OCI-LY3 (cell line): Measurements from ENCODE around the gene ANO4.

ENCODE experiments used
- H2AFZ ChIP-seq: fragments of 200-600, 300-600 bp; shearing (Covaris generic); 2 replicates; pipeline ENCODE4 v1.6.0; 2014; ENCODE audit warnings: antibody characterized with exemption, low read depth, low read length
- H3K27ac ChIP-seq: fragments of 200-600, 300-600 bp; sonication (generic); 2 replicates; pipeline ENCODE4 v1.5.1; 2014; ENCODE audit warnings: mild to moderate bottlenecking, low read length, moderate library complexity, mixed read lengths
- H3K27me3 ChIP-seq: fragments of 200-600, 300-600 bp; sonication (generic); 2 replicates; pipeline ENCODE4 v1.6.1; 2014; ENCODE audit warnings: low read depth, low read length, mixed read lengths
- H3K36me3 ChIP-seq: fragments of 200-600, 300-600 bp; sonication (generic); replicated peaks from 2 replicates; pipeline ENCODE3; 2014; ENCODE audit warnings: low read depth, low read length, mixed read lengths
- H3K4me1 ChIP-seq: fragments of 300-600, 200-600 bp; sonication (generic); 2 replicates; pipeline ENCODE4 v1.6.1; 2014; ENCODE audit warnings: low read length, mixed read lengths
- H3K4me2 ChIP-seq: fragments of 200-600, 300-600 bp; sonication (generic); 2 replicates; pipeline ENCODE4 v1.6.1; 2014; ENCODE audit warnings: low read length, mixed read lengths
- H3K4me3 ChIP-seq: fragments of 300-600, 200-600 bp; sonication (generic); 2 replicates; pipeline ENCODE4 v1.5.1; 2014; ENCODE audit warnings: antibody characterized with exemption, mild to moderate bottlenecking, low read length, moderate library complexity
- H3K79me2 ChIP-seq: fragments of 300-600, 200-600 bp; shearing (Covaris generic); 2 replicates; pipeline ENCODE4 v1.6.1; 2014; ENCODE audit warnings: mild to moderate bottlenecking, low read length, mixed read lengths
- H3K9ac ChIP-seq: fragments of 300-600, 200-600 bp; shearing (Covaris generic); 2 replicates; pipeline ENCODE4 v1.6.0; 2014; ENCODE audit warnings: mild to moderate bottlenecking, low read length, moderate library complexity
- H3K9me3 ChIP-seq: fragments of 200-600, 300-600 bp; shearing (Covaris generic); 2 replicates; pipeline ENCODE4 v1.6.1; 2014; ENCODE audit warnings: low read length, mixed read lengths; ENCODE audit not compliant: insufficient read depth
- H4K20me1 ChIP-seq: fragments of 200-600, 300-600 bp; sonication (generic); 2 replicates; pipeline ENCODE4 v1.6.1; 2016; ENCODE audit warnings: low read length, mixed read lengths; ENCODE audit not compliant: insufficient read depth
- EZH2phosphoT487 ChIP-seq: fragments of 200-600 bp; shearing (Covaris generic); IDR thresholded peaks from 2 replicates; pipeline ENCODE4 v1.6.1; 2018; ENCODE audit warnings: antibody characterized with exemption, mixed run types, low read depth
- TF ChIP-seq, protein P1 (sequence below): fragments of 200-600, 300-600 bp; sonication (generic); IDR thresholded peaks from 2 replicates; pipeline ENCODE4 v1.5.1; 2014; ENCODE audit warnings: antibody characterized with exemption, low read length, low read depth

ANO4 gene

DNA sequence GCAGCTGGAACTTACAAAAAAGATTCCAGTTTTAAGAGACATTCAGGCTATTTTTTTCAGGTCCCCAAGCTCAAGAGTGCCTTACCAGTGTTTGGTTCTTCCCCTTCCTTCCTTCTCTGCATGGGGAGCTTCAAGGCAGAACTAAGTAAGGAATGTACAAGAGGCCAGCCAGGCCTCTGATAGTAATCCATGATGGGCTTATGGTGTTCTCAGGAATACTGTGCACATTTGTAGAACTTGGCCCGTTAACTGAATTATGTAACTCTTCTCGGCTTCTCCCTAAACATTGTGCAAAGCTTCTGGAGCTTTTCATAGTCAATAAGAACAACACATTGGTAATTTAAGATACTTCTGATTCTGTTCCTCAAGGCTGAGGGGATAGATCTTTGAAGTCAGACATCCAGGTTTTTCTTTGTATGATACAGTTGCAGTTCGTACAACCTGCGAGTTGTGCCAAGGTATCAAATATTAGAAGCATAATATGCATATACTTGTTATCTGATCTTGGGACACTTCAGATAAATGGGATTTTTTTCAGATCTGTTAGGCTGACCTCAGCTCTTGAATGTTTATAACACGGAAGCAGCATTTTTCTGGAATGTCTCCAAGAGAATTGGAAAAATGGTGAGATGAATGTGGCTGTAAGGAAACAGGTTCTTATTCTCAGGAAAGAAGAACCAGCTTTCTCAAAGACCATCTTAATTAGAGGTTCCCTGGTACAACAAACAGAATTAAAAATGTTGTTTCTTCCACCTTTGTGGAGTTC lies 148.6 kb downstream of the ANO4 start:
- Histone ChIP-seq H3K9ac (no peak overlapping the region), H3K79me2 (no peaks in the 10 kb centered on the region), H4K20me1 (no peaks in the 10 kb centered on the region), H3K4me3 (no peak overlapping the region), H2AFZ (no peak overlapping the region), H3K36me3 (no peaks in the 10 kb centered on the region), H3K4me2 (no peak overlapping the region), H3K4me1 (no peaks in the 10 kb centered on the region), H3K27me3 (peaks cover 31% of the 10 kb centered on the region), H3K27ac (no peak overlapping the region), H3K9me3 (no peaks in the 10 kb centered on the region)
- TF ChIP-seq, protein P1, sequence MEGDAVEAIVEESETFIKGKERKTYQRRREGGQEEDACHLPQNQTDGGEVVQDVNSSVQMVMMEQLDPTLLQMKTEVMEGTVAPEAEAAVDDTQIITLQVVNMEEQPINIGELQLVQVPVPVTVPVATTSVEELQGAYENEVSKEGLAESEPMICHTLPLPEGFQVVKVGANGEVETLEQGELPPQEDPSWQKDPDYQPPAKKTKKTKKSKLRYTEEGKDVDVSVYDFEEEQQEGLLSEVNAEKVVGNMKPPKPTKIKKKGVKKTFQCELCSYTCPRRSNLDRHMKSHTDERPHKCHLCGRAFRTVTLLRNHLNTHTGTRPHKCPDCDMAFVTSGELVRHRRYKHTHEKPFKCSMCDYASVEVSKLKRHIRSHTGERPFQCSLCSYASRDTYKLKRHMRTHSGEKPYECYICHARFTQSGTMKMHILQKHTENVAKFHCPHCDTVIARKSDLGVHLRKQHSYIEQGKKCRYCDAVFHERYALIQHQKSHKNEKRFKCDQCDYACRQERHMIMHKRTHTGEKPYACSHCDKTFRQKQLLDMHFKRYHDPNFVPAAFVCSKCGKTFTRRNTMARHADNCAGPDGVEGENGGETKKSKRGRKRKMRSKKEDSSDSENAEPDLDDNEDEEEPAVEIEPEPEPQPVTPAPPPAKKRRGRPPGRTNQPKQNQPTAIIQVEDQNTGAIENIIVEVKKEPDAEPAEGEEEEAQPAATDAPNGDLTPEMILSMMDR = no peak
- no peak for TF ChIP-seq EZH2phosphoT487

DNA sequence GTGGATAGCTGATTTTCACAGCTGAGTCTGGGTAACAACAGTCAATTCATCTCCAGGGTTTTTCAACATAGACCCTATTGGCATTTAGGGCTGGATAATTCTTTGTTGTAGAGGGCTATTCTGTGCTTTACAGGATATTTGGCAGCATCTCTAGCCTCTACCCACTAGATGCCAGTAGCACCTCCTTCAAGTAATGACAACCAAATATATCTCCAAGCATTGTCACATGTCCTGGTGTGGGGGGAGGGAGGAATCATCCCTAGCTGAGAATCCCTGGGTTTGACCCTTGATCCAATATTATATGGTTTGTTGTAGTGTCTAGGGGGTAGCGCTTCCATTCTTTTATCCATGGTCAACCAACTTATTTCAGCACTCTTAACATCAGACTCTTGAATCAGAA lies 157.2 kb downstream of the ANO4 start:
- no peaks in the 10 kb centered on the region for H3K9me3 ChIP-seq
- peaks cover 8% of the 10 kb centered on the region for H3K4me1 ChIP-seq
- H4K20me1 ChIP-seq = no peaks in the 10 kb centered on the region
- H3K4me2 ChIP-seq = no peak overlapping the region
- no peak for TF ChIP-seq EZH2phosphoT487
- TF ChIP-seq, protein P1 = peak; percentile 16; the same call in 1 of the 2 replicates
- H3K27me3 ChIP-seq = peaks cover 7% of the 10 kb centered on the region; the same call in 1 of the 2 replicates
- H3K4me3 ChIP-seq = no peak overlapping the region
- no peaks in the 10 kb centered on the region for H3K79me2 ChIP-seq
- no peak overlapping the region for H2AFZ ChIP-seq
- no peak overlapping the region for H3K27ac ChIP-seq
- H3K9ac ChIP-seq = no peak overlapping the region
- H3K36me3 ChIP-seq = no peaks in the 10 kb centered on the region

DNA sequence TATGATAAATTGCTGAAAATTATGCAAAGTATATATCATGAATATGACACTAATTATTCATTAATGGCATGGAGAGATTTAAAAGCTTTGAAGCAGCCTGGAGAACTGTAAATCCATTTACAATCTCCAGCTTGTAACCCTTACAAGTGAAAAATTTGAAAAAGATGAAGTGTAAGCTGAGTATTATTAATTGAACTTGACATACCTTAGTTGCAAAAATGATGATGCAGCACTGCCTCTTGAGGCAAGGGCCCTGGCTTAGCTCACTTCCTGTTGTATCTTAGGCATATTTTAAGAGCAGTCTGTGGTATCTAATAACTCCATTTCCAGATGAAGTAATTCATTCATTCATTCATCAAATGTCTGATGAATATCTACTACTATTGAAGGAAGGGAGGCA lies 158.6 kb downstream of the ANO4 start:
- no peaks in the 10 kb centered on the region for H3K9me3 ChIP-seq
- H3K4me1 ChIP-seq = peaks cover 13% of the 10 kb centered on the region
- TF ChIP-seq, protein P1 = no peak
- TF ChIP-seq EZH2phosphoT487 = no peak
- no peak overlapping the region for H3K4me2 ChIP-seq
- no peaks in the 10 kb centered on the region for H3K36me3 ChIP-seq
- no peak overlapping the region for H3K4me3 ChIP-seq
- H3K9ac ChIP-seq = no peak overlapping the region
- no peaks in the 10 kb centered on the region for H3K79me2 ChIP-seq
- H4K20me1 ChIP-seq = no peaks in the 10 kb centered on the region
- H3K27me3 ChIP-seq = peaks cover 6% of the 10 kb centered on the region; the same call in 1 of the 2 replicates
- no peak overlapping the region for H2AFZ ChIP-seq
- no peak overlapping the region for H3K27ac ChIP-seq

DNA sequence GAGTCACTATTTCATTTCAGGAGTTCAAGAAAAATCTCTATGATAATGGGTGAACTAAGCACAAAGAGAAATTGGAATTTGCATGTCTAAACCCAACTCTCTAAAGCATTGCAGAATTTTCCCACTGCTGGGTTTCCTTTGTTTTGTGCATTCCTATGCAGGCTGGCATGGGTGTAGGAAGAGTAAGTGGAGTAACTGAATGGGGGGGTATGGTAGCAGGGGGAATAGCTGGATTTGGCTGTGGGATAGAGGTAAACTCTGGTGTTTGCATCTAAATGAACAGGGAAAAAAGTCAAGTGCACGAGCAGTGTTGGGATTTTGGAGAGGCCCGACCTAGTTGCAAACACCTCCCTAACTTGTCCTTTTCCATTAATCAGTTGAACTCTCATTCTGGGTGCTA lies 159.1 kb downstream of the ANO4 start:
- no peaks in the 10 kb centered on the region for H3K36me3 ChIP-seq
- no peak for TF ChIP-seq EZH2phosphoT487
- TF ChIP-seq, protein P1 = no peak
- no peaks in the 10 kb centered on the region for H4K20me1 ChIP-seq
- no peak overlapping the region for H2AFZ ChIP-seq
- H3K79me2 ChIP-seq = no peaks in the 10 kb centered on the region
- H3K9me3 ChIP-seq = no peaks in the 10 kb centered on the region
- no peak overlapping the region for H3K9ac ChIP-seq
- no peak overlapping the region for H3K27ac ChIP-seq
- no peak overlapping the region for H3K4me2 ChIP-seq
- H3K27me3 ChIP-seq = peaks cover 8% of the 10 kb centered on the region; the same call in 1 of the 2 replicates
- no peak overlapping the region for H3K4me3 ChIP-seq
- H3K4me1 ChIP-seq = peaks cover 13% of the 10 kb centered on the region
